ENCODE measurements around the gene DOCK7.

- TF ChIP-seq CTCF (conservative IDR thresholded peaks at IDR 0.05; ENCODE audit: low read depth, low read length): no peak
- TF ChIP-seq EZH2 (IDR thresholded peaks at IDR 0.05; ENCODE audit: borderline replicate concordance, low read depth, low read length, poor library complexity, severe bottlenecking): no peak
Measured at GRCh38 chr1:62643283-62643682, 44.9 kb downstream of the DOCK7 start.
